Loucy (cell line): Measurements from ENCODE around the gene TRIM74.
"Not testable (repeated sequence)": the region's sequence is repeated elsewhere in the genome, so short reads cannot be mapped to it uniquely, and the experiment has no call there.

Source experiments
- H2AFZ ChIP-seq: fragments of 200-600 bp; sonication (generic); 2 replicates; pipeline ENCODE4 v1.6.0; 2016; ENCODE audit warnings: antibody characterized with exemption, mild to moderate bottlenecking, low read length, moderate library complexity
- H3F3A ChIP-seq: fragments of 200-600 bp; 2 replicates; pipeline ENCODE4 v1.6.0; 2016; ENCODE audit warnings: antibody characterized with exemption, low read depth, mild to moderate bottlenecking
- H3K27me3 ChIP-seq: fragments of 200-600 bp; sonication (generic); 2 replicates; pipeline ENCODE4 v1.6.1; 2014; ENCODE audit warnings: low read length, mild to moderate bottlenecking; ENCODE audit not compliant: insufficient read depth, poor library complexity, severe bottlenecking
- H3K36me3 ChIP-seq: fragments of 200-600 bp; sonication (generic); 2 replicates; pipeline ENCODE4 v1.6.1; 2016; ENCODE audit warnings: low read length; ENCODE audit not compliant: insufficient read depth
- H3K4me1 ChIP-seq: fragments of 200-600 bp; sonication (generic); 2 replicates; pipeline ENCODE4 v1.5.1; 2014; ENCODE audit warnings: low read length, mild to moderate bottlenecking; ENCODE audit not compliant: insufficient read depth, poor library complexity, severe bottlenecking
- H3K4me2 ChIP-seq: fragments of 200-600 bp; sonication (generic); 2 replicates; pipeline ENCODE4 v1.6.0; 2014; ENCODE audit warnings: antibody characterized with exemption, low read length, low read depth, mild to moderate bottlenecking; ENCODE audit not compliant: poor library complexity, severe bottlenecking
- H3K4me3 ChIP-seq: fragments of 200-600 bp; sonication (generic); 2 replicates; pipeline ENCODE4 v1.5.1; 2014; ENCODE audit warnings: low read length, mild to moderate bottlenecking, mixed read lengths; ENCODE audit not compliant: poor library complexity, severe bottlenecking
- H3K79me2 ChIP-seq: fragments of 200-600 bp; sonication (generic); 2 replicates; pipeline ENCODE4 v1.6.1; 2014; ENCODE audit warnings: low read length; ENCODE audit not compliant: insufficient read depth
- H3K9ac ChIP-seq: fragments of 200-600 bp; sonication (generic); 2 replicates; pipeline ENCODE4 v1.6.0; 2014; ENCODE audit warnings: mild to moderate bottlenecking, low read depth, low read length, moderate library complexity; ENCODE audit not compliant: poor library complexity, severe bottlenecking
- H3K9me2 ChIP-seq: fragments of 200-600 bp; sonication (generic); replicated peaks from 2 replicates; pipeline ENCODE4 v1.6.1; 2016; ENCODE audit warnings: low read depth, low read length, mixed read lengths
- H3K9me3 ChIP-seq: fragments of 200-600 bp; sonication (generic); 2 replicates; pipeline ENCODE4 v1.6.1; 2014; ENCODE audit warnings: mild to moderate bottlenecking, antibody characterized with exemption, low read length, low read depth; ENCODE audit not compliant: insufficient read depth
- H4K20me1 ChIP-seq: fragments of 200-600 bp; sonication (generic); 2 replicates; pipeline ENCODE4 v1.6.0; 2014; ENCODE audit warnings: antibody characterized with exemption, low read length, mild to moderate bottlenecking; ENCODE audit not compliant: insufficient read depth, poor library complexity, severe bottlenecking

Gene TRIM74

DNA sequence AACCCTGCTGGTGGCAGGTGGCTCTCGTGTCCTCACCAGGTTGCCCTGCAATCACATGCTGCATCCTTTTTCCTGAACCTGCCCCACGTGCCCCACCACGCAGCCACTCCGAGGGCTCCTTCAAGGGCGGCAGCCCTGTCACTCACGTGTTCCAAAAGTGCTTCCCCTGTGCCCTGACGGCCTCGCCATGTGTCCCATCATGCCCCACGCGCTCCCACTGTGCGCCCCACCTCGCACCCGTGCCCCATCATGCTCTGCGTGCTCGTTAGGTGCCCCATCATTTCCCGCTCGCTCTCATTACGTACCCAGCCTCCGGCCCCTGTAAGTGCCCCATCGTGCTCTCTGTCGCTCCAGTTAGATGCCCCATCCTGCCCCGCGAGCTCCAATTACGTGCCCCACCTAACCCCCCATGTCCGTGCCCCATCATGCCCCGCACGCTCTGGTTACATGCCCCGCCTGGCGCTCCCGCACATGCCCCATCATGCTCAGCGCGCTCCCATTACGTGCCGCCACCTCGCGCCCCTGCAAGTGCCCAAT lies at the start of gene TRIM74:
Gene TRIM74 (minus strand): TSS at position 487 of the 537 bp plus-strand sequence. CDS start 3,309 bp downstream, outside the sequence.
- not testable (repeated sequence) for H3K9me2 ChIP-seq, H3K4me3 ChIP-seq, H3K4me2 ChIP-seq, H3K4me1 ChIP-seq, H3K9me3 ChIP-seq, H3K36me3 ChIP-seq, H3K9ac ChIP-seq, H3F3A ChIP-seq, H3K27me3 ChIP-seq, H2AFZ ChIP-seq, H4K20me1 ChIP-seq, H3K79me2 ChIP-seq

DNA sequence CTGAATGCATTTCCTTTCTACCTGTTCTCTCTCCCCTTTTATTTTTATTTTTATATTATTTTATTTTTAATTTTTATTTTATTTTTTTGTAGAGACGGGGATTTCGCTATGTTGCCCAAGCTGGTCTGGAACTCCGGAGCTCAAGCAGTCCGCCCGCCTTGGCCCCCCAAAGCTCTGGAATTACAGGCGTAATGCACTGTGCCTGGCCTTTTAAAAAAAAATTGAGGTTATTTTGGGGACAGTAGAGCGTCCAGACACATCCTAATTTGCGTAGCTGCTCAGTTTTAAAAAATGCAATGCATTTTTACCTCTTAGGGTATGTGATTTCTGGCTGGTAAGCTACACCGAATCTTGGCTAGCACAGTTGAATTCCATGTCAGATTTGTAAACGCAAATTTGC lies 37.2 kb upstream of the TRIM74 start:
- Histone ChIP-seq H3K9ac (peak overlapping the region; percentile 76), H3K4me2 (peak overlapping the region; percentile 65), H3K4me3 (peak overlapping the region; percentile 76), H3K79me2 (peaks cover 14% of the 10 kb centered on the region)
- H2AFZ ChIP-seq, H3K36me3 ChIP-seq, H3F3A ChIP-seq, H3K4me1 ChIP-seq, H4K20me1 ChIP-seq, H3K9me2 ChIP-seq, H3K27me3 ChIP-seq, H3K9me3 ChIP-seq: not testable (repeated sequence)

DNA sequence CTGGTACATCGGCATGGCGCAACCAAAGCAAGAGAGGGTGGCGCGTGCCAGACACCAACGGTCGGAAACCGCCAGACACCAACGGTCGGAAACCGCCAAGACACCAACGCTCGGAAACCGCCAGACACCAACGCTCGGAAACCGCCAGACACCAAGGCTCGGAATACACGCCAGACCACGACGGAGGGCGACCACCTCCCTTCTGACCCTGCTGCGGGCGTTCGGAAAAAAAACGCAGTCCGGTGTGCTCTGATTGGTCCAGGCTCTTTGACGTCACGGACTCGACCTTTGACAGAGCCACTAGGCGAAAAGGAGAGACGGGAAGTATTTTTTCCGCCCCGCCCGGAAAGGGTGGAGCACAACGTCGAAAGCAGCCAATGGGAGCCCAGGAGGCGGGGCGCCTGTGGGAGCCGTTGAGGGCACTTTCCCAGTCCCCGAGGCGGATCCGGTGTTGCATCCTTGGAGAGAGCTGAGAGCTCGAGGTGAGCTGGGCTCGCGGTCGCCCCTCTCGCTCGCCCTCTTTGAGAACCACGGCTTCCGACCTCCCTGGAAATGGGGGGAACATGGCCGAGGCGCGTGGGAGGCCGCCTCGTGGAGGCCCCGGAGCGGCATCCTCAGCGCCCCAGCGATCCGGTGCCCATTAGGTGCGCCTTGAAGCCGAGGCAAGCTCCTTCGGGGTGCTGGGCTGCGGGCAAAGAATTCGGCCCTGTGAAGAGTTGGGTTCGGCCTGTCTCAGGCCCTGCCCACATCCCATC lies 36.6 kb upstream of the TRIM74 start:
- peaks cover 18% of the 10 kb centered on the region for H3K79me2 ChIP-seq
- not testable (repeated sequence) for H3K4me1 ChIP-seq, H3K27me3 ChIP-seq, H3F3A ChIP-seq, H3K36me3 ChIP-seq, H3K4me2 ChIP-seq, H2AFZ ChIP-seq, H4K20me1 ChIP-seq, H3K9me2 ChIP-seq, H3K9me3 ChIP-seq
- H3K9ac ChIP-seq: peak overlapping the region; percentile 76
- peak overlapping the region; percentile 72 for H3K4me3 ChIP-seq

DNA sequence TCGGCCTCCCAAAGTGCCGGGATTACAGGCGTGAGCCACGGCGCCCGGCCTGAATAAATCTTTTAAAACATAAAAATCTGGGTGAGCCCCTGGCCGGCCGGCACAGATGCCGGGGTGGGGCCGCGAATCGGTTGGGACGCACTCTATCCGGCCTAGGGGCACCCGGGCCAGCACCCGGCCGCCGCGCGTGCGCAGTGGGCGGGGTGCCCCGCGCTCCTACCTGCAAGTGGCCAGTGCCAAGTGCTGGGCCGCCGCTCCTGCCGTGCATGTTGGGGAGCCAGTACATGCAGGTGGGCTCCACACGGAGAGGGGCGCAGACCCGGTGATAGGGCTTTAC lies 36.1 kb upstream of the TRIM74 start:
- not testable (repeated sequence) for H4K20me1 ChIP-seq, H3K4me2 ChIP-seq, H2AFZ ChIP-seq, H3K27me3 ChIP-seq, H3K36me3 ChIP-seq, H3F3A ChIP-seq, H3K9me2 ChIP-seq, H3K4me1 ChIP-seq, H3K9me3 ChIP-seq
- Histone ChIP-seq H3K9ac (peak overlapping the region; percentile 72), H3K4me3 (peak overlapping the region; percentile 72), H3K79me2 (peaks cover 18% of the 10 kb centered on the region)

DNA sequence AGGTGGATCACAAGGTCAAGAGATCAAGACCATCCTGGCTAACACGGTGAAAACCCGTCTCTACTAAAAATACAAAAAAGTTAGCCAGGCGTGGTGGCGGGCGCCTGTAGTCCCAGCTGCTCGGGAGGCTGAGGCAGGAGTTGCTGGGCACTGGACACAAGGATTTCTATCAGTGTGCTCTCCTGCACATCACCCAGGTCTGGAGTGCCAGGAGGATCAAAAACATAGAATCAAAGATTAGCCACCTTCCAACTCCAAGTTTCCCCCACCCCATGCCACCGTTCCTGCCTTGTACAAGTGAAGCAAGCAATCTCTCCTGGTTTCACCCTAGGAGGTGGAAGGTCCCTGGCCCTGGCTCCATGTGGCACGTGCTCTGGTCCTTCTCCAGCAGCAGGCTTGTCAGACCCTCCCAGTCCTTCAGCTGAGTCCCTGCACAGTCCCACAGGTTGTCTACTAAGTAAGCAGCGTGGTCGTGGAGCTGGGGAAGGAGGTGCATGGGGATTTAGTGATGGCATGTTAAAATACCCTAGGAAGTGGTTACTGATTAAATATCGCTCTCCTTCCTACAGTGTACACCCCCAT lies 28.7 kb upstream of the TRIM74 start:
- H3K4me1 ChIP-seq, H3K9me3 ChIP-seq, H3K9ac ChIP-seq, H3K36me3 ChIP-seq, H3K27me3 ChIP-seq, H3F3A ChIP-seq, H3K4me3 ChIP-seq, H3K9me2 ChIP-seq, H3K4me2 ChIP-seq, H4K20me1 ChIP-seq, H2AFZ ChIP-seq: not testable (repeated sequence)
- H3K79me2 ChIP-seq: peaks cover 11% of the 10 kb centered on the region

DNA sequence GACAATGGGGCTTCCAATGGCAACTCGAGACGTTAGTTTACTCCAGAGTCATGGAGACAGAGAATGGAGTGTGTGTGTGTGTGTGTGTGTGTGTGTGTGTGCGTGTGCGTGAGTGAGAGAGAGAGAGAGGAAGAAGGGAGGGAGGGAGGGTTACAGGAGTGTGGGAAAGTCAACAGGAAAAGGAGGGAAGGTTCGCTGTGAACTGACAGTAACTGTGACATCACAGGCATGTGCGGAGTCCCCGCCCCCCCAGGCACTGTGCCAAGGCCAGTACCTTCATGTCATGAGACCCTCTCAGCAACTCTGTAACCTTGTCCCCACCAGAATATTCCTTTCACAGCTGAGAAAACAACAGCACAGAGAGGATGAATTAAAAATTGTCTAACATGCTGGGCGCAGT lies 28.2 kb upstream of the TRIM74 start:
- not testable (repeated sequence) for H3K9me3 ChIP-seq, H3K4me2 ChIP-seq, H4K20me1 ChIP-seq, H3K9me2 ChIP-seq, H3K9ac ChIP-seq, H3F3A ChIP-seq, H3K4me3 ChIP-seq, H3K4me1 ChIP-seq, H3K27me3 ChIP-seq, H3K36me3 ChIP-seq, H2AFZ ChIP-seq
- peaks cover 11% of the 10 kb centered on the region for H3K79me2 ChIP-seq

DNA sequence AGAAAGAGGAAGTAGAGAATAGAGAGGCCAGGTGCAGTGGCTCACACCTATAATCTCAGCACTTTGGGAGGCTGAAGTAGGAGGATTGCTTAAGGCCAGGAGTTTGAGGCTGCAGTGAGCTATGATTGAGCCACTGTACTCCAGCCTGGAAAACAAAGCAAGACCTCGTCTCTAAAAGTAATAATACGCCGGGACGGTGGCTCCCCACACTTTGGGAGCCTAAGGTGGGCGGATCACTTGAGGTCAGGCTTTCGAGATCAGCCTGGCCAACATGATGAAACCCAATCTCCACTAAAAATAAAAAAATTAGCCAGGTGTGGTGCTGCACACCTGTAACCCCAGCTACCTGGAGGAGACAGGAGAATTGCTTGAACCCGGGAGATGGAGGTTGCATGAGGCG lies 26.2 kb upstream of the TRIM74 start:
- not testable (repeated sequence) for H3K4me1 ChIP-seq, H3K9me3 ChIP-seq, H2AFZ ChIP-seq, H3K9ac ChIP-seq, H3K9me2 ChIP-seq, H3K79me2 ChIP-seq, H3K27me3 ChIP-seq, H3K4me3 ChIP-seq, H3K36me3 ChIP-seq, H3F3A ChIP-seq, H3K4me2 ChIP-seq, H4K20me1 ChIP-seq
